COR-L47 (cell line): ENCODE data around the gene CFAP46.

Source experiments
- DNase-seq: peaks from one replicate; lab custom pipeline; 2025; lab: John Stamatoyannopoulos, UW

CFAP46 gene

DNA sequence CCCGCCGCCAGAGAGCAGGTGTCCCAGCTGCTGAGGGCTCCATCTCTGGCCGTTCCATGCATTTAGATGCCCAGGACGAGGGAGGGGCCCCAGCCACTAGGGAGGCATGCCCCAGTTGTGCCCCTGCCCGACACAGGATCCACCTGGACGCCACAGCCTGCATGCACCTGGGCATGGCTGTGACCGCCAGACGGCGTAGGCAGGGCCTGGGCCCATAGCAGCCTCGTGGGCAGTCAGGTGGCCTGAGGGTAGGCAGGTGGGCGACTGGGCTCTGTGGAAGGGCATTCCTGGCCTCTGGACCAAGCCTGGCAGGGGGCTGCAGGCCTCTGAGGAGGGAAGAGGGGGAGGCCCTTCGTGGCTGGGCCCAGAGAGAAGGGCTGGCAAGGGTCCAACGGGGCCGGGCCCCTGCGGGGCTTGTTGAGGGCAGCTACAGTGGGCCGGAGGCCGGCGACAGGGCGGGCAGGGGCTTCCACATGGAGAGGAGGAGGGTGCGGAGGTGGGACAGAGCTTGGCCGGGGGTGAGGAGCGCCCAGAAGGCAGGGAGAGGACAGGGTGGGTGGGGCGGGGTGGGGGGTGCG, 80.4 kb downstream of the CFAP46 start:
- DNase-seq = no peak

- DNase-seq = no peak
Measured at GRCh38 chr10:132861116-132861691, 81.2 kb downstream of the CFAP46 start.

GRCh38 chr10:132860532-132860931, 81.8 kb downstream of the CFAP46 start:
- DNase-seq = no peak

- DNase-seq = no peak
Measured at GRCh38 chr10:132859084-132859855, 83.1 kb downstream of the CFAP46 start.

- no peak for DNase-seq
Measured at GRCh38 chr10:132858121-132859081, 84.0 kb downstream of the CFAP46 start.

DNA sequence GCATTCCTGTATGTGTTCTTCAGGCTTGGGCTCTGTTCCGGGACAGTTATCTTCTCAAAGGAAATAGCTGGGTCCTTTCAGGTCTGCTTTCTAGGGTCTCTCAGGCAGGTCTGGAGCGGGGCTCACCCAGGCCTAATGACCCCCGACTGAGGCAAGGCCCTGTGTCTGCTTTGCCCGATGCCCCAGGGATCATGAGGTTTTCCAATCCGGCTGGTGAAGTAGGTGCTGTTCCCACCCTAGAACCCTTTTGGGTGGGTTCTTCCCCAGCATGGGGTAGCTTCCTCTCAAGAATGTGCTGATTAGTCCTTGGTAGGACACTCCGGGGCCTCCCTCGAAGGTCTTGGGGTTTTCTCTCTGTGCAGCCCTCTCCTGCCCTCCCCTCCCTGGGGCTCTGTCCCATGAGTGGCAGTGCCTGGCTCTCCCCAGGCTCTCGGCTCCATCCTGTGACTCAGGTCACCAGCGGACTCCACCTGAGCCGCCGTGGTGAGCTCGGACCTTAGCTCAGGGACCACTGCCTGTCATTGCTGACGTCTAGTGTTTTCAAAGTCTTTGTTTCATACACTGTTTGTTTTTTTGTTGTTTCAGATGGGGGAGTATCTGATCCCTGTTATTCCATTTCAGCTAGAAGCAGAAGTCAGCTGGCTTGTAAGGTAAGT, 85.4 kb downstream of the CFAP46 start:
- no peak for DNase-seq

- DNase-seq = no peak
Measured at GRCh38 chr10:132855889-132856288, 86.5 kb downstream of the CFAP46 start.

DNA sequence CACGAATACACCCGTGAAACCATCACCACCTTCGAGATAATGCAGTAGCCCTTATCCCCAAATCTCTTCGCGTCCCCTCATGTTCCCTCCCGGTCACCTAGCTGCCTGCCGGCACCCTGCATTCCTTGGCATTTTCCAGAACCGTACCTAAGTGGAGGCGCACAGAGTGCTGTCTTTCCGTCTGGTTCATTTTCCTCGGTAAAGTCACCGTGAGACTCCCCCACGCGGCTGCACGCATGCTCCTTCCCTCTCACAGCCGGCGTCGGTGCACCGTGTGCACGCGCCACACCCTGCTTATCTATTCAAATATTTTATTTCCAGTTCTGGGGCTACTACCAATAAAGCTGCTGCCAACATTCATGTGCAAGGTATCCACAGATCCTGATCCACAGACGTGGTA, 90.9 kb downstream of the CFAP46 start:
- DNase-seq = no peak

GRCh38 chr10:132850896-132851295, 91.5 kb downstream of the CFAP46 start:
- no peak for DNase-seq

- no peak for DNase-seq
Measured at GRCh38 chr10:132850246-132850645, 92.1 kb downstream of the CFAP46 start.

DNA sequence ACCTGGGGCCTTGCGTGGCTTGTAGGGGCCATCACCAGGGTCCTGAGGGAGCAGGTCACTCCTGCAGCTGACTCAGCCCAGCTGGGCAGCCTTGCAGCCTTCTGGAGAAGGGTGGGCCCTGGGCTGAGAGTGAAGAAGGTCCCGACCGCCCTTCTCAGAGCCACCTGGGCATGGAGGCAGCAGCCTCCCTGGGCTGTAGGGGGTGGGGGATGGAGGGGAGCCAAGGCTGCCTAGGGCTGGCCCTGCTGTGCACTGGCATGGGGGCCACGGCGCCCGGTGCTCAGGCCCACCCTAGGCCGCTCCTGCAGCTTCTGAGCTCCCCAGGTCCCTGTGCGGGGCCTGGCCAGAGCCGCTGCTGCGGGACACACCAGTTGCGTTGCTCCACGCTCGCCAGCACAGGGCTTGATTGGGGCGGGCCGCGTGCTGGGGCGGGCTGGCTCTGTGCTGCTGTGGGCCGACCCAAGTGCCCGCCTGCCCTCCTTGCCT, 92.8 kb downstream of the CFAP46 start:
- DNase-seq = no peak

GRCh38 chr10:132848951-132849545, 93.3 kb downstream of the CFAP46 start:
- DNase-seq = no peak

GRCh38 chr10:132848291-132848701, 94.1 kb downstream of the CFAP46 start:
- no peak for DNase-seq

DNA sequence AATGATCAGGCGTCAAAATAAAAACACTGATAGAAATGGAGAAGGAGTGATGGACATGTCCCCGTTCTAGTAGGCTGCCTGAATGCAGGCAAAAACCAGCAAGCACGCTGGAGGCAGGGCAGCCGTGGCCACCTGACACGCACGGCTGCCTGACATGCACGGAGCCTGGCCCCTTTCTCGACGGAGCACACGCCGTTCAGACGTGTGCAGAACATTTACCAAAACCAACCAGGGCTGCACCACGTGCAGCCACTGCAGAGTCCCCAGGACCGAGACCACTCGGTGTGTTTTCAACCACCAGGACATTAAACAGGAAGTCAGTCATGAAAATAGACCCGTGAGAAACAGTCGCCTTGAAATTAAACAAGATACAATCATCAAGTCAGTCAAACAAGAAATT, 94.5 kb downstream of the CFAP46 start:
- no peak for DNase-seq

GRCh38 chr10:132847416-132847777, 95.0 kb downstream of the CFAP46 start:
- no peak for DNase-seq

DNA sequence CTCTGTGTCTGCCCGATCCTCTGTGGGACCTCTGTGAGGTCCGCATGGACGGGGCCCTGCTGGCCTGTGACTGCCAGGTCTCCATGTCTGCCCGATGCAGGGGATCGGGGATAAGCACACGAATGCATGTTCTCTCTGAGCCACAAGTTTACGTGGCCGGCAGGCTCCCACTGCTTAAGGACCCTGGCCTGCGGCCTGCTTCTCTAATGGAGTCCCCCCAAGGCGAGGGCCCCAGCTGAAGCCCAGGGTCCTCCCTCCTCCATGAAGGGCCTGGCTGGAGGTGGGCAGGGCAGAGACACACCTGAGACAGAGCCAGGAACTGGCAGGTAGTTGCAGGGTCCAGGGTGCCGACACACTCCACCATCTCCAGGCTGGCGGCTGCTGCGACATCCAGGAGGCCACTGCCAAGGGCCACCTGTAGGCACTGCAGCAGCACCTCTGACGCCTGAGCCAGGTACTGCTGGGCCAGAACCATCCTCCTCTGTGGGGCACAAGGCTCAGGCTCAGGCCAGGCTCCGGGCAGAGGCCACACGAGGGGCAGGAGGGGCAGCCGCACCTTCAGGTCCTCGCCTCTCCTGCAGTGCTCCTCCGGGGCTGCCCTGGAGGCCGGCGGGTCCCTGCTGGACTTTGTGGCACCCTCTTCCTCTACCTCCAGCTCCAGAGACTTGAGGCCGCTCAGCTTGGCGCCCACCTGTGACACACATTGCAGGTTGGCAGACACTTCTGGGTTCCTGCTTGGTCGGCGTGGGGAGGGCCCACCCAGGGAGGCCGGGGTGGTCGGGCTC, 95.5 kb downstream of the CFAP46 start:
- DNase-seq = no peak

DNA sequence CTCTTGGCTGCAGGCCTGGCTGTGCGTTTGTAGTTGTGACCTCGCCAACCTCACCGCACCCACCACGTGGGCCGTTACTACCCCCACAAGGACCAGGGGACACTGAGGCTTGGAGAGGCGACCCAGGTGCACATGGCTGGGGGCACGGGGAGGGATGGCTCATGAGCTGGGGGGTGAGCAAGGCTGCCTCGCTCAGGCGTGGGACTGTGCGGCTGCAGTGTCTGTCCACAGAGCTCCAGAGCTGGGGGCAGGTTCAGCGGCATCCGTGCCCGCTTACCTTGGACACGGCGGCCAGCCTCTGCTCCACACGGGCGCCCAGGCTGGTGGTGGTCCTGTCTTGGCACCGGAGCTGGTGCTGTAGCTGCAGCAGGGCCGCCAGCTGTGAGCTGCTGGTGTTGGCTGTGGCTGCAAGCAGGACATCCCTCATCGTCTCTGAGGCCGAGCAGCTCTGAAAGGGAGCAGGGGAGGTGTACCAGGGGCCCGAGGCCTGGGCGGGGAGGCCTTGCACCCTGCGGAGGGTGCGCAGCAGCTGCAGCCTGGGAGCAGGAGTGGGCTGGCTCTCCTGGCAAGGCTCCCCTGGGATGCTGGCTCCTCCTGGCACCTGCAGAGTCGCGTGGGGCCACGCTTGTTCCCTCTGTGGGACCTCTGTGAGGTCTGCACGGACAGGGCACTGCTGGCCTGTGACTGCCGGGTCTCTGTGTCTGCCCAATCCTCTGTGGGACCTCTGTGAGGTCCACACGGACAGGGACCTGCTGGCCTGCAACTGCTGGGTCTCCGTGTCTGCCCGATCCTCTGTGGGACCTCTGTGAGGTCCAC, 96.4 kb downstream of the CFAP46 start:
- no peak for DNase-seq

DNA sequence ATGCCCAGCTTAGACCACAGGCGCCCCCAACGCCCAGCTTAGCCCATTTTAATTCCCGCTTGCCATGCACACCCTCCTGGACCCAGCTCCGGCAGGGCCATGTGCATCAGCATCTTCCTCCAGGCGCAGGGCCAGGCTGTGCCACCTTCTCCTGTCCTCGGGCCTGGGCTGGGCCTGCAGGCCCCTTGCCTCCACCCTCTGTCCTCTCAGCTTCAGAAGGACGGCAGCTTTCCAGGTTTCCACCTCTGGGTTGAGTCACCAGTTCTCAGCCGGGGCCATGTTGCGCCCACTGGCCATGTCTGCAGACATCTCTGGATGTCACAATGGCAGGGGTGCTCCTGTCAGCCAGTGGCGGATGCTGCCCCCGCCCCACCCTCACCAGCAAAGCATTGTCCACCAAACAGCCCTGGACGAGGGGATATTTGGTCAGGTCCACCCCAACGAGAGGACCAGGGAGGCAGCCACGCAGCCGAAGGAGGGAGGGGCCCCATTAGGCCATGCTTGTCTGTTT, 97.3 kb downstream of the CFAP46 start:
- DNase-seq = no peak

DNA sequence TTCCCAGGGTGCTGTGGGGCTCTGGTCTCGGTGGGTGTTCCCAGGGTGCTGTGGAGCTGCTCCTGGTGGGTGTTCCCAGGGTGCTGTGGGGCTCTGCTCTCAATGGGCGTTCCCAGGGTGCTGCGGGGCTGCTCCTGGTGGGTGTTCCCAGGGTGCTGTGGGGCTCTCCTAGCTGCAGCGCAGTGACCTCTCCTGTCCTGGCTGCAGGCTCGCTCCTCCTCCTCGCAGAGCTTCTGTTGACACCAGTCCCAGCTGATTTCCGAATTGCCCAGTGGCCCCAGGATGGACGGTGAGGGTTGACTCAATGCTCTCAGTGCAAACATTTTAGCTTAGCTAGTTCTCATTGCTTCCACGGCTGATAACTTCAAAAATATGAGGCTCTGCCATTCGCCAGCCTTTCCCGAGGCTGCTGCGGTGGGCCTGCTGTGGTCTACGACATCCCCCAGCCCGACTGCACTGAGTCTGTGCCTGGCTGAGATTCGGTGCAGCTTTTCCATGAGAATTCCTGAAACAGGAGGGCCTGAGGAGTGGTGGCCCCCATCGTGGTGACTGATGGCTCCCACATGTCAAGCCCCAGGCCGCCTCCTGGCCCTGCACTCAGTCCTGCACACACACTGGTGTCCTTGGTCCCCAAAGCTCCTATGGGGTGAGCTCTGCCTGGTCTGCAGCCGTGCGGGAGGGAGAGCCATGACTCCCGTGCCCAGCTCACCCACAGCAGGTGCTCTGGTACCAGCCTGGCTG, 98.1 kb downstream of the CFAP46 start:
- no peak for DNase-seq
